Measurements from ENCODE around the gene SOX8.
"Not testable (repeated sequence)": the region's sequence is repeated elsewhere in the genome, so short reads cannot be mapped to it uniquely, and the experiment has no call there.

Gene SOX8

GRCh38 chr16:981695-982144 lies at the start of gene SOX8:
Gene SOX8, plus strand, starts transcription at chr16:981770. Its CDS starts 153 bp downstream, at chr16:981923.
- no peak for DNase-seq

- no peak for DNase-seq
Measured at GRCh38 chr16:932831-933330, 48.7 kb upstream of the SOX8 start.

GRCh38 chr16:933581-933980 lies 48.0 kb upstream of the SOX8 start:
- no peak for DNase-seq

GRCh38 chr16:934178-934577 lies 47.4 kb upstream of the SOX8 start:
- no peak for DNase-seq

GRCh38 chr16:935684-936083 lies 45.9 kb upstream of the SOX8 start:
- DNase-seq: no peak

GRCh38 chr16:937311-937710 lies 44.3 kb upstream of the SOX8 start:
- DNase-seq: no peak

GRCh38 chr16:937723-938122 lies 43.8 kb upstream of the SOX8 start:
- DNase-seq: no peak

GRCh38 chr16:938136-938535 lies 43.4 kb upstream of the SOX8 start:
- no peak for DNase-seq

GRCh38 chr16:938752-939151 lies 42.8 kb upstream of the SOX8 start:
- no peak for DNase-seq

- no peak for DNase-seq
Measured at GRCh38 chr16:939311-939710, 42.3 kb upstream of the SOX8 start.

GRCh38 chr16:939941-940340 lies 41.6 kb upstream of the SOX8 start:
- DNase-seq: no peak

GRCh38 chr16:942436-943060 lies 39.0 kb upstream of the SOX8 start:
- DNase-seq: no peak

GRCh38 chr16:943971-944370 lies 37.6 kb upstream of the SOX8 start:
- no peak for DNase-seq

GRCh38 chr16:945271-946047 lies 36.1 kb upstream of the SOX8 start:
- no peak for DNase-seq

- no peak for DNase-seq
Measured at GRCh38 chr16:946048-946395, 35.5 kb upstream of the SOX8 start.

- DNase-seq: no peak
Measured at GRCh38 chr16:947255-947921, 34.2 kb upstream of the SOX8 start.

- DNase-seq: not testable (repeated sequence)
Measured at GRCh38 chr16:947922-948303, 33.7 kb upstream of the SOX8 start.

- not testable (repeated sequence) for DNase-seq
Measured at GRCh38 chr16:948767-949166, 32.8 kb upstream of the SOX8 start.

- not testable (repeated sequence) for DNase-seq
Measured at GRCh38 chr16:950733-951573, 30.6 kb upstream of the SOX8 start.

- DNase-seq: no peak
Measured at GRCh38 chr16:951660-952301, 29.8 kb upstream of the SOX8 start.

- DNase-seq: no peak
Measured at GRCh38 chr16:952321-952720, 29.2 kb upstream of the SOX8 start.

GRCh38 chr16:953818-954217 lies 27.8 kb upstream of the SOX8 start:
- DNase-seq: not testable (repeated sequence)
